Mononuclear cell (primary cell): ENCODE measurements around the gene ENTR1. TPM values are rescaled to one million over a fixed set of nuclear protein-coding genes. Genes with fewer than 3 reads are reported as not detected.

Experiments used
- H3K27me3 ChIP-seq: 2 replicates; pipeline ENCODE4 v1.6.0; 2011; ENCODE audit warnings: low read length, control low read depth; ENCODE audit not compliant: insufficient read depth
- H3K4me1 ChIP-seq: 2 replicates; pipeline ENCODE4 v1.5.1; 2011; ENCODE audit warnings: mild to moderate bottlenecking, low read length, control low read depth; ENCODE audit not compliant: insufficient read depth
- H3K4me3 ChIP-seq: 2 replicates; pipeline ENCODE4 v1.5.1; 2011; ENCODE audit warnings: mild to moderate bottlenecking, low read length, moderate library complexity
- H3K9me3 ChIP-seq: 2 replicates; pipeline ENCODE4 v1.5.1; 2011; ENCODE audit warnings: low read depth, mild to moderate bottlenecking, control low read depth, low read length
- total RNA-seq: library from RNA; depleted of rRNA; stranded (reverse); fragments of >200 nt; gene quantifications from one replicate; pipeline ENCODE4 v1.2.3, GENCODE V29; 2012

The ENTR1 gene
- total RNA-seq, 1 donor = 16.2 TPM

GRCh38 chr9:136442265-136442664 is 31.9 kb upstream of the ENTR1 start:
- Histone ChIP-seq H3K4me3 (no peak overlapping the region), H3K27me3 (no peaks in the 10 kb centered on the region), H3K9me3 (no peaks in the 10 kb centered on the region), H3K4me1 (peaks cover 20% of the 10 kb centered on the region)

GRCh38 chr9:136441681-136442245 is 31.3 kb upstream of the ENTR1 start:
- H3K4me3 ChIP-seq = no peak overlapping the region
- H3K9me3 ChIP-seq = no peaks in the 10 kb centered on the region
- H3K27me3 ChIP-seq = no peaks in the 10 kb centered on the region
- H3K4me1 ChIP-seq = peaks cover 24% of the 10 kb centered on the region

DNA sequence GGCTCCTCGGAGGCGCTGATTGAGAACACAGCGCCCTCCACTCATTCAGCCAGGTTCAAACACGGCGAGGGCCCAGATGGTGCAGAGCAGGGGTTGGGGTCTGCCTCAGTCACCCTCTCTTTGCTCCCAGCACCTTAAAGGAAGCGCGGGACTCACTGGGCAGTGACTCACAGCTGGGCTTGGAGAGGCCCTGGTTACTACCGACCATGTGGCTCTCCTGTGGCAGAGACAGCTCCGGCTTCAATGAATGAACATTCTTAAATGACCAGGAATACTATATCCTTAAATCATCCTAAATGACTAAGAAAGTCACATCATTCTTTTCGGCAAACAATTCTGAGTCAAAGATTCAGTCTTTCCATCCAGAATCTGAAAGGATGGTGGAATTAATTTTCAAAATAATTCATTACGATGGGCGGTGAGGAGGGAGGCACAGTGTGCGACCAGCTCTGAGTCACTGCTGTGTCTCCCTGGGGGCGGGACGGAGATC is 30.8 kb upstream of the ENTR1 start:
- H3K4me1 ChIP-seq = peaks cover 24% of the 10 kb centered on the region
- H3K27me3 ChIP-seq = no peaks in the 10 kb centered on the region
- no peaks in the 10 kb centered on the region for H3K9me3 ChIP-seq
- H3K4me3 ChIP-seq = no peak overlapping the region

GRCh38 chr9:136439481-136440408 is 29.3 kb upstream of the ENTR1 start, which contains the start of gene INPP5E:
Gene INPP5E (minus strand): TSS chr9:136439845. CDS start chr9:136439419, 426 bp downstream.
- H3K4me1 ChIP-seq = peaks cover 24% of the 10 kb centered on the region
- peak within 1 kb of the TSS; percentile 65 for H3K4me3 ChIP-seq
- no peaks in the 10 kb centered on the region for H3K9me3 ChIP-seq
- H3K27me3 ChIP-seq = no peaks in the 10 kb centered on the region

- H3K27me3 ChIP-seq = no peaks in the 10 kb centered on the region
- no peaks in the 10 kb centered on the region for H3K9me3 ChIP-seq
- H3K4me3 ChIP-seq = peak overlapping the region; percentile 65
- peaks cover 24% of the 10 kb centered on the region for H3K4me1 ChIP-seq
Measured at GRCh38 chr9:136438548-136439480, 28.4 kb upstream of the ENTR1 start.

- Histone ChIP-seq H3K9me3 (no peaks in the 10 kb centered on the region), H3K4me1 (peaks cover 24% of the 10 kb centered on the region), H3K27me3 (no peaks in the 10 kb centered on the region), H3K4me3 (peak overlapping the region; percentile 65)
Measured at GRCh38 chr9:136437839-136438547, 27.6 kb upstream of the ENTR1 start.

- Histone ChIP-seq H3K4me3 (no peak overlapping the region), H3K27me3 (no peaks in the 10 kb centered on the region), H3K9me3 (no peaks in the 10 kb centered on the region), H3K4me1 (peaks cover 24% of the 10 kb centered on the region)
Measured at GRCh38 chr9:136437430-136437829, 27.0 kb upstream of the ENTR1 start.

- peaks cover 24% of the 10 kb centered on the region for H3K4me1 ChIP-seq
- no peaks in the 10 kb centered on the region for H3K9me3 ChIP-seq
- no peak overlapping the region for H3K4me3 ChIP-seq
- no peaks in the 10 kb centered on the region for H3K27me3 ChIP-seq
Measured at GRCh38 chr9:136436055-136436634, 25.7 kb upstream of the ENTR1 start.

- Histone ChIP-seq H3K27me3 (no peaks in the 10 kb centered on the region), H3K9me3 (no peaks in the 10 kb centered on the region), H3K4me1 (peaks cover 20% of the 10 kb centered on the region), H3K4me3 (no peak overlapping the region)
Measured at GRCh38 chr9:136434580-136435169, 24.3 kb upstream of the ENTR1 start.

DNA sequence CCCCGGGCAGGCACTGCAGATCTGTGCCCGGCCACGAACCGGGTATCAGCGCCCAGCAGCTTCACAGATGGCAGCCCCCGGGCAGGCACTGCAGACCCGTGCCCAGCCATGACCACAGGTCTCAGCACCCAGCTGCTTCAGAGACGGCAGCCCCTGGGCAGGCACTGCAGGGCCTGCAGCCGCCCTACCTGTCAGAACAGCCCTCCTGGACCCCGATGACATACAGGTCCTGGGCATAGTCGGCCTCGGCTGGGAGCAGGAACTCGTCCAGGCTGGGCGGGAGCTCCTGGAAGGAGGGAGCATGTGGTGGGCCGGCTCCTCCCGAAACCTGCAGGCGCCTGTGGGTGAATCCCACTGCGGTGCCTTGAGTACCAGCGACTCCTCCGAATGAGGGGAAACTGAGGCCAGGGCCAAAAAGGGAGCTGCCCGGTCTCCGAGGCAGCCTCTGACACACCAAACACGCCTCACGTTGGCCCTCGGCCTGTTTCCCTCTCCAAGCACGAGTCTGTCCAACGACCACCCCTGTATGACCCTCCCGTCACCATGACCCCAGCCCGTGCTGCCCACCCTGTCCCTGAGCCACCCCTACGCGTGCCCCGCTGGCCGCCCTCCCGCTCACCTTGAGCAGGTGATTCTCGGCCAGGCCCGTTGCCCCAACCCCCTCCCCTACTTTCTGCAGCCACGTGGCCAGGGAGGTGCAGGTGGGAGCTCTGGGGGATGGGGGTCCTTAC is 23.6 kb upstream of the ENTR1 start:
- Histone ChIP-seq H3K9me3 (no peaks in the 10 kb centered on the region), H3K27me3 (no peaks in the 10 kb centered on the region), H3K4me1 (peaks cover 20% of the 10 kb centered on the region), H3K4me3 (no peak overlapping the region)

GRCh38 chr9:136433043-136433715 is 22.8 kb upstream of the ENTR1 start:
- H3K4me1 ChIP-seq = peaks cover 13% of the 10 kb centered on the region
- no peaks in the 10 kb centered on the region for H3K9me3 ChIP-seq
- no peaks in the 10 kb centered on the region for H3K27me3 ChIP-seq
- no peak overlapping the region for H3K4me3 ChIP-seq

DNA sequence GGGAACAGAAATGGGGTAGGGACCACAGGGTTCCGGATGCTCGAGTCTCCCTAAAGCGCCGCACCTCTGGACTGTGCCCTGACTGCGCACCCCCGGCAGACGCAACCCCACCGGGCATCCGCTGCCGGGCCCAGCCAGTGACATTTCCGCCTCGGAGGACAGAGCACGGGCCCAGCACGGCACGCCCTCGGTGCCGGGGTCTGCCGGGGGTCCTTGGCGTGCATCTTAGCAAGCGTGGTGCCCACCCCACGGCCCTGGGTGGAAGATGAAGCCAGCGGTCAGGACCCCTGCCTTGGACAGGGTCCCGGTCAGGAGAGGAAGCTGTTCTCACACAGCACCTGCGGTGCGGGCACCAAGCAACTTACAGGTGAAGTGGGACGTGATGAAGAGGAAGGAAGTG is 22.2 kb upstream of the ENTR1 start:
- Histone ChIP-seq H3K9me3 (no peaks in the 10 kb centered on the region), H3K27me3 (no peaks in the 10 kb centered on the region), H3K4me1 (peaks cover 7% of the 10 kb centered on the region), H3K4me3 (no peak overlapping the region)
